ENCODE data around the gene TMEM134.

DNA sequence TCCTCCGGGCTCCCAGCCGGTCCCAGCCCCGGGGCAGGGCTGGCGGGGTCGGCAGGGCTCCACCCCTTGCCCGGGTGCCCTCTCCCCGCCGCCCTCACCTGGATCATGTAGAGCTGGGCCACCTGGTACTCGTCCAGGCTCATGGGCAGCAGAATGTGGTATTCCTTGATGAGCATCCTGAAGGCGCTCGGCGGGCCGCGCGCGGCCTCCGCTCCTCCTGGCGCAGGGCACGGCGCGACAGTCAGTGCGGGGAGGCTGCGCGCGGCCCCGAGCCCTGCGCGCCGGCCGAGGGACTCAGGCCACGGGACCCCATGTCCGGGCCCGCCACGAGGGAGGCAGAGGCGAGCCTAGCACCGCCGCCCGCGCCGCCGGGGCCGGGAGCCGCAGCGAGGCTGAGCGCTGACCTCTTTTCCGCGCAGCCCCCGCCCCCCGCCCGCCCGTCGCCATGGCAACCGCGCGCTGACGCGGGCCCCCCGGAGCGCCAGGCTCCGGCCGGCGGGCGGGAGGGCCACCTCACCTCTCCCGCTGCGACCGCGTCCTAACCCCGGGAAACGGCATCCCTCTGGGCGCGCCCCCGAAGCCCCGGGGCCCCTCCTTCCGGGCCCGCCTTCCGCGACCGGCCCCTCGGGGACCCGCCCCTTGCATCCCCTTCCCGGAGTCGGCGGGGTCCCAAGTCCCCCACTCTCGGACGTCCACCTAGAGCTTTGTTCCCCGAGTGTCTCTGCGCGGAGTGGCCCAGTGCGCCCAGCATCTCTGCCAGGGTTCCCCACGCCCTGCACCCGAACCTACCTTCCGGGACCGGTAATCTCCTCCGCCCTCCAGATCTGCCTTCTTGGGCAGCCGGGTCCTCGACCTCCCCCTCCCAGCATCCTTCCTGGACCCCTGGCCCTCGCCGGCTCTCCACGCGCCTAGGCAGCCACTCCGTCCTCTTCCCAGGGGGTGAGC, 35.2 kb upstream of the TMEM134 start:
- TF ChIP-seq, protein P1, sequence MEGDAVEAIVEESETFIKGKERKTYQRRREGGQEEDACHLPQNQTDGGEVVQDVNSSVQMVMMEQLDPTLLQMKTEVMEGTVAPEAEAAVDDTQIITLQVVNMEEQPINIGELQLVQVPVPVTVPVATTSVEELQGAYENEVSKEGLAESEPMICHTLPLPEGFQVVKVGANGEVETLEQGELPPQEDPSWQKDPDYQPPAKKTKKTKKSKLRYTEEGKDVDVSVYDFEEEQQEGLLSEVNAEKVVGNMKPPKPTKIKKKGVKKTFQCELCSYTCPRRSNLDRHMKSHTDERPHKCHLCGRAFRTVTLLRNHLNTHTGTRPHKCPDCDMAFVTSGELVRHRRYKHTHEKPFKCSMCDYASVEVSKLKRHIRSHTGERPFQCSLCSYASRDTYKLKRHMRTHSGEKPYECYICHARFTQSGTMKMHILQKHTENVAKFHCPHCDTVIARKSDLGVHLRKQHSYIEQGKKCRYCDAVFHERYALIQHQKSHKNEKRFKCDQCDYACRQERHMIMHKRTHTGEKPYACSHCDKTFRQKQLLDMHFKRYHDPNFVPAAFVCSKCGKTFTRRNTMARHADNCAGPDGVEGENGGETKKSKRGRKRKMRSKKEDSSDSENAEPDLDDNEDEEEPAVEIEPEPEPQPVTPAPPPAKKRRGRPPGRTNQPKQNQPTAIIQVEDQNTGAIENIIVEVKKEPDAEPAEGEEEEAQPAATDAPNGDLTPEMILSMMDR (IDR thresholded peaks at IDR 0.05), result no peak
- no peak for TF ChIP-seq POLR2A (IDR thresholded peaks at IDR 0.05)

Measured in esophagus squamous epithelium (tissue), 4 donors.